Heart left ventricle (tissue), 16 donors: ENCODE results near the gene LNPK. TPM values are rescaled to one million over a fixed set of nuclear protein-coding genes. Genes with fewer than 3 reads are reported as not detected.
"Not testable (repeated sequence)": the region's sequence is repeated elsewhere in the genome, so short reads cannot be mapped to it uniquely, and the experiment has no call there.

ENCODE experiments used
- ATAC-seq, 4 donors: fragments of 200-7000 bp; cut with Tn5 transposase; one replicate each; pipeline ENCODE4 v1.9.1; 2020 to 2022; ENCODE audit warnings: moderate library complexity in 4 of 4, mild to moderate bottlenecking in 3 of 4, moderate number of reproducible peaks in 1 of 4
- DNase-seq, 5 donors: peaks; one replicate each; pipeline ENCODE4 v3.0.0-alpha.2; 2020
- H3K27ac ChIP-seq, 12 donors: fragments of 200-600 bp; sonication (generic) in 4 of 12; one replicate each; pipeline versions ENCODE4 v1.5.0 to v1.8.0; 2016 to 2022; ENCODE audit warnings: mild to moderate bottlenecking in 2 of 12
- H3K27me3 ChIP-seq, 9 donors: fragments of 200-600 bp; sonication (generic) in 2 of 9; one replicate each; pipeline versions ENCODE4 v1.5.1 to v1.8.0; 2016 to 2022; ENCODE audit warnings: mild to moderate bottlenecking in 3 of 9
- H3K36me3 ChIP-seq, 9 donors: fragments of 200-600 bp; sonication (generic) in 2 of 9; one replicate each; pipeline versions ENCODE4 v1.5.0 to v1.8.0; 2018 to 2022; ENCODE audit warnings: mild to moderate bottlenecking in 2 of 9
- H3K4me1 ChIP-seq, 12 donors: fragments of 200-600 bp; sonication (generic) in 4 of 12; one replicate each; pipeline versions ENCODE4 v1.5.0 to v1.8.0; 2016 to 2022; ENCODE audit warnings: mild to moderate bottlenecking in 3 of 12
- H3K4me3 ChIP-seq, 12 donors: fragments of 200-600 bp; sonication (generic) in 4 of 12; one replicate each; pipeline versions ENCODE4 v1.5.0 to v1.8.0; 2017 to 2022; ENCODE audit warnings: mild to moderate bottlenecking in 9 of 12, moderate library complexity in 4 of 12
- H3K9me3 ChIP-seq, 12 donors: fragments of 200-600 bp; sonication (generic) in 4 of 12; one replicate each; pipeline versions ENCODE4 v1.5.0 to v1.8.0; 2016 to 2022; ENCODE audit warnings: mild to moderate bottlenecking in 1 of 12
- POLR2A ChIP-seq, 2 donors: fragments of 450-650 bp; IDR thresholded peaks; one replicate each; pipeline ENCODE4 v1.6.1; 2017; ENCODE audit warnings: antibody characterized with exemption in 2 of 2, mild to moderate bottlenecking in 2 of 2, moderate library complexity in 2 of 2
- WGBS, 4 donors: extraction: QIAGEN DNeasy Blood & Tissue Kit in 2 of 4; methylation state at CpG; one replicate each; pipeline versions ENCODE4 v1.1.5 to v1.1.7; 2013 to 2018; 5-methylcytosine and 5-hydroxymethylcytosine counted together
- intact Hi-C, 10 donors: fragments of 100-400 bp; cut with DNase I; formaldehyde crosslinking; loops; one replicate each; pipeline versions ENCODE4 v1.11.1 to v1.14.2; 2022
- polyA plus RNA-seq, 2 donors: library from polyadenylated mRNA; stranded (reverse); fragments of 200-250 nt; gene quantifications; one replicate each; pipeline ENCODE4 v1.2.3, GENCODE V29; 2013
- total RNA-seq, 9 donors: library from RNA; depleted of rRNA in 2 of 9; stranded (reverse); fragments of >200 nt in 2 of 9; fragmentation: NEBNext Ultra II Directional in 3 of 9; extraction: Animal tissue kit (Norgen Biotek cat#: 25700) in 3 of 9; gene quantifications; one replicate each; pipeline versions ENCODE4 v1.1.0 to v1.2.4, GENCODE V29; 2016 to 2023
- TF ChIP-seq, protein P1 (sequence below), 12 donors: fragments of 200-600 bp; sonication (generic) in 4 of 12; IDR thresholded peaks; one replicate each; pipeline versions ENCODE4 v1.5.0 to v1.8.0; 2018 to 2022; ENCODE audit warnings: antibody characterized with exemption in 12 of 12, mild to moderate bottlenecking in 5 of 12
- donor health status: ischemic (EF 13 %, LVEDD 7.1; RV severe dilation, severe dysfunction).
- donor health status: healthy with polysubstance abuse.
- donor health status: DM: no; HTN: yes; CAD: no.
- donor health status: DM: no; HTN: no; CAD: no.
- donor health status: ischemic (EF 25% LVEDD 6.9; RV normal size, moderate dysfunction).
- donor health status: ischemic (EF 25% LVEDD 5.7; RV mildly dilated, moderate dysfunction).
- donor health status: healthy.
- donor health status: DM: yes; HTN: yes; CAD: no.
- donor health status: ischemic (EF 35%, LVEDD 5.7; RV mildly dilated, moderate dysfunction).
- donor health status: nonischemic (EF 11% LVEDD 7.7; RV severe dilation, severe dysfunction).
- donor health status: DM: yes; HTN: yes; CAD: no.
- donor health status: PGD.
- donor health status: ischemic (EF 29% LVEDD 5.4; RV normal size, mild dysfunction).
- donor health status: nonischemic (EF 23%, LVEDD 6.1; RV moderate dilation, normal function).

LNPK gene
- total and polyA plus RNA-seq, 11 donors, result 5.0 to 45.6 (median 32.9) TPM

DNA sequence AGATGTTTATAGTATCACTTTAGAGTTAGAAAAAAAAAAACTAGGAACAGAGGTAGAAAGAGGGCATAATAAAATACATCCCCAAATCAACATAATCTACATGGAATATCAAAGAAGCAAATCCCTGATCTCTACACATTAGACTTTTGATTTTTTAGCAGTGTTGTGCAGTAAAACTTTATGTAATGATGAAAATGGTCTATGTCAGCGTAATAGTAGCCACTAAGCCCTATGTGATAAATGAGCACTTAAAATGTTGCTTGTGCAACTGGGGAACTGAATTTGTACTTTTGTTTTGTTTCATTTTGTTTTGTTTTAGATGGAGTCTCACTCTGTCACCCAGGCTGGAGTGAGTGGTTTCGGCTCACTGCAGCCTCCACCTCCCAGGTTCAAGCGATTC lies 36.3 kb downstream of the LNPK start:
- no peaks in the 10 kb centered on the region for H3K4me1 ChIP-seq
- H3K27ac ChIP-seq, result no peak overlapping the region
- no peaks in the 10 kb centered on the region for H3K27me3 ChIP-seq
- H3K9me3 ChIP-seq, result peaks cover 0 to 12% (median 1%) of the 10 kb centered on the region in 12 donors
- no peak for DNase-seq
- no peak overlapping the region for H3K4me3 ChIP-seq
- ATAC-seq, result no peak
- no peak for TF ChIP-seq POLR2A (IDR thresholded peaks at IDR 0.05)
- TF ChIP-seq, protein P1, sequence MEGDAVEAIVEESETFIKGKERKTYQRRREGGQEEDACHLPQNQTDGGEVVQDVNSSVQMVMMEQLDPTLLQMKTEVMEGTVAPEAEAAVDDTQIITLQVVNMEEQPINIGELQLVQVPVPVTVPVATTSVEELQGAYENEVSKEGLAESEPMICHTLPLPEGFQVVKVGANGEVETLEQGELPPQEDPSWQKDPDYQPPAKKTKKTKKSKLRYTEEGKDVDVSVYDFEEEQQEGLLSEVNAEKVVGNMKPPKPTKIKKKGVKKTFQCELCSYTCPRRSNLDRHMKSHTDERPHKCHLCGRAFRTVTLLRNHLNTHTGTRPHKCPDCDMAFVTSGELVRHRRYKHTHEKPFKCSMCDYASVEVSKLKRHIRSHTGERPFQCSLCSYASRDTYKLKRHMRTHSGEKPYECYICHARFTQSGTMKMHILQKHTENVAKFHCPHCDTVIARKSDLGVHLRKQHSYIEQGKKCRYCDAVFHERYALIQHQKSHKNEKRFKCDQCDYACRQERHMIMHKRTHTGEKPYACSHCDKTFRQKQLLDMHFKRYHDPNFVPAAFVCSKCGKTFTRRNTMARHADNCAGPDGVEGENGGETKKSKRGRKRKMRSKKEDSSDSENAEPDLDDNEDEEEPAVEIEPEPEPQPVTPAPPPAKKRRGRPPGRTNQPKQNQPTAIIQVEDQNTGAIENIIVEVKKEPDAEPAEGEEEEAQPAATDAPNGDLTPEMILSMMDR (IDR thresholded peaks at IDR 0.05), result no peak
- intact Hi-C loops, result no loop called here
- peaks cover 0 to 41% (median 9%) of the 10 kb centered on the region in 9 donors for H3K36me3 ChIP-seq
- 95 to 100% (median 97%) methylated on average over 3 of the region's 3 CpGs for WGBS, 4 donors

DNA sequence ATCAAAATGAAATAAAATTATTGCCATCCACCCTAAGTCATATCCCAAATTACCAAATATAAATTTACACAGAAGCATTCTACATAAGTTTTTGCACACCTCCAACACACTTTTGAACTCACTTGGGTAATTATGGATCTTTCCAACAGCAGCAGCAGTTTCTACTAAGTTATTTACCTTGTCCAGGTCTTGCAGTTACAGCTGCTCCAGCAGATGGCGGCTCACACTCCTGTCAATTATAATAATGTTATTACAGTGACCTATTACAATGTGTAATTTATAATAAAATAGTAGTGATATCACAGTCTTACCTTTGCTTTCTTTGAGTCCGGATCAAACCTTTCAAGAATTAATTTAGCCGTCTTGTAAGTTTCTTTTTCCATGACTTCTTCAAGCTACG lies 37.9 kb downstream of the LNPK start:
- Histone ChIP-seq H3K36me3 (peaks cover 0 to 30% (median 9%) of the 10 kb centered on the region in 9 donors), H3K27ac (no peak overlapping the region), H3K27me3 (no peaks in the 10 kb centered on the region), H3K9me3 (peaks cover 0 to 12% (median 1%) of the 10 kb centered on the region in 12 donors), H3K4me1 (no peaks in the 10 kb centered on the region), H3K4me3 (no peak overlapping the region)
- 97 to 99% (median 98%) methylated on average over 4 of the region's 4 CpGs for WGBS, 4 donors
- intact Hi-C loops, result no loop called here
- DNase-seq (no peak), ATAC-seq (no peak)
- TF ChIP-seq POLR2A (IDR thresholded peaks at IDR 0.05), result no peak
- TF ChIP-seq, protein P1 (IDR thresholded peaks at IDR 0.05), result no peak

DNA sequence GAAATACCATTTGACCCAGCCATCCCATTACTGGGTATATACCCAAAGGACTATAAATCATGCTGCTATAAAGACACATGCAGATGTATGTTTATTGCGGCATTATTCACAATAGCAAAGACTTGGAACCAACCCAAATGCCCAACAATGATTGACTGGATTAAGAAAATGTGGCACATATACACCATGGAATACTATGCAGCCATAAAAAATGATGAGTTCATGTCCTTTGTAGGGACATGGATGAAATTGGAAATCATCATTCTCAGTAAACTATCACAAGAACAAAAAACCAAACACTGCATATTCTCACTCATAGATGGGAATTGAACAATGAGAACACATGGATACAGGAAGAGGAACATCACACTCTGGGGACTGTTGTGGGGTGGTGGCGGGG lies 38.9 kb downstream of the LNPK start:
- ATAC-seq, H3K27ac ChIP-seq, H3K4me1 ChIP-seq, H3K27me3 ChIP-seq, intact Hi-C loops, H3K4me3 ChIP-seq, DNase-seq: not testable (repeated sequence)
- Histone ChIP-seq H3K36me3 (peaks cover 0 to 30% (median 10%) of the 10 kb centered on the region in 9 donors), H3K9me3 (peaks cover 0 to 12% (median 1%) of the 10 kb centered on the region in 12 donors)
- 98 to 100% (median 99%) methylated on average over 2 of the region's 2 CpGs for WGBS, 4 donors

DNA sequence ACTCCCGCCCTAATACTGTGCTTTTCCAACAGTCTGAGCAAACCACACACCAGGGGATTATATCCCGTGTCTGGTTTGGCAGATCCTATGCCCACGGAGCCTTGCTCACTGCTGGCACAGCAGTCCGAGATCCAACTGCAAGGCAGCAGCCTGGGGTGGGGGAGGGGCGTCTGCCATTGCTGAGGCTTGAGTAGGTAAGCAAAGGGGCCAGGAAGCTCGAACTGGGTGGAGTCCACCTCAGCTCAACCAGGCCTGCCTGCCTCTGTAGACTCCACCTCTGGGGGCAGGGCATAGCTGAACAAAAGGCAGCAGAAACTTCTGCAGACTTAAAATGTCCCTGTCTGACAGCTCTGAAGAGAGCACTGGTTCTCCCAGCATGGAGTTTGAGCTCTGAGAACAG lies 44.2 kb downstream of the LNPK start:
- 93 to 97% (median 96%) methylated on average over 5 to 6 of the region's 6 CpGs for WGBS, 4 donors
- no peaks in the 10 kb centered on the region for H3K27me3 ChIP-seq
- no peak overlapping the region for H3K27ac ChIP-seq
- TF ChIP-seq POLR2A (IDR thresholded peaks at IDR 0.05), result no peak
- TF ChIP-seq, protein P1 (IDR thresholded peaks at IDR 0.05), result no peak
- no peak for ATAC-seq
- no peak overlapping the region for H3K4me3 ChIP-seq
- H3K36me3 ChIP-seq, result peaks cover 0 to 42% (median 20%) of the 10 kb centered on the region in 9 donors
- no peaks in the 10 kb centered on the region for H3K4me1 ChIP-seq
- DNase-seq, result no peak
- intact Hi-C loops, result no loop called here
- H3K9me3 ChIP-seq, result peaks cover 0 to 12% (median 1%) of the 10 kb centered on the region in 12 donors

DNA sequence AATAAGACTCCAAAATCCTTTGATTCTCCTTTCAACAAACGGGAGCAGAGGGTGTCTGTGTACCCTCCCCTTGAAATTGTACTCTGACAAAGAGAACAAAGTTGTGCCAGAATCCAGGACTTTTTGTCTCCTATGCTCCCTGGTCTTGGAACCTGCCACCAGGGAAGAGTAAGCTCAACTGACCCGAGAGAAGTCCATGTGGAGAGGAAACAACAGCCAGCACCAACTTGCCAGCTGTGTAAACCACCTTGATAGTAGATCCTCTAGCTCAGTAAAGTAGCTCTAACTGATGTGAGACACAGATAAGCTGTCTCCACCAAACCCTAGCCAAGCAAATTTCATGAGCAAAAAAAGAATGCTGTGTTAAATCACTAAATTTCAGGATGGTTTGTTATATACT lies 46.9 kb downstream of the LNPK start:
- Histone ChIP-seq H3K36me3 (peaks cover 0 to 57% (median 20%) of the 10 kb centered on the region in 9 donors), H3K27ac (no peak overlapping the region), H3K4me1 (no peaks in the 10 kb centered on the region), H3K27me3 (no peaks in the 10 kb centered on the region), H3K4me3 (no peak overlapping the region), H3K9me3 (no peaks in the 10 kb centered on the region)
- ATAC-seq (no peak), DNase-seq (no peak)
- intact Hi-C loops, result no loop called here
- TF ChIP-seq, protein P1 (IDR thresholded peaks at IDR 0.05), result no peak
- no peak for TF ChIP-seq POLR2A (IDR thresholded peaks at IDR 0.05)
- WGBS, 4 donors, result 53 to 66% (median 59%) methylated on average over 2 of the region's 2 CpGs
